Non-pigmented ciliary epithelial cell (primary cell): ENCODE data around the gene KRT39.

Source experiments
- DNase-seq: peaks from one replicate; pipeline ENCODE4 v3.0.0-alpha.2; 2010; ENCODE audit warnings: low read depth

The KRT39 gene

DNA sequence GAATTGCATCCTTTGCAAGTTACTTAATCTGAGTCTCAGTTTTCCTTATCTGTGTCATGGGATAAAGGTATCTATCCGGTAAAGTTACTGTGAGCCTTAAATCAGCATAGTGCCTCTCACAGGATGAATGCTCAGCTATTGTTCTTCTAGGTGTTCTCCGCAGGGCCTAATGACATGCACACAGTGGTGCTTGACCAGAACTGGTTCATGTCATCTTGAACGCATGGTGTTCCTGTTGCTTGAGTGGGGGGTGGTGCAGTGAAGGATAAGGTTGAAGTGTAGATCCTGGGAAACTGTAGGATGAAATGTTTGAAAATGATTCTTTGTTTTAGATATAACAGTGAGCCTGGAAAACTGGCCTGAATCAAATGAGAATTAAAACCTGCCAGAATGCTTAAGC, 13.4 kb upstream of the KRT39 start:
- no peak for DNase-seq

DNA sequence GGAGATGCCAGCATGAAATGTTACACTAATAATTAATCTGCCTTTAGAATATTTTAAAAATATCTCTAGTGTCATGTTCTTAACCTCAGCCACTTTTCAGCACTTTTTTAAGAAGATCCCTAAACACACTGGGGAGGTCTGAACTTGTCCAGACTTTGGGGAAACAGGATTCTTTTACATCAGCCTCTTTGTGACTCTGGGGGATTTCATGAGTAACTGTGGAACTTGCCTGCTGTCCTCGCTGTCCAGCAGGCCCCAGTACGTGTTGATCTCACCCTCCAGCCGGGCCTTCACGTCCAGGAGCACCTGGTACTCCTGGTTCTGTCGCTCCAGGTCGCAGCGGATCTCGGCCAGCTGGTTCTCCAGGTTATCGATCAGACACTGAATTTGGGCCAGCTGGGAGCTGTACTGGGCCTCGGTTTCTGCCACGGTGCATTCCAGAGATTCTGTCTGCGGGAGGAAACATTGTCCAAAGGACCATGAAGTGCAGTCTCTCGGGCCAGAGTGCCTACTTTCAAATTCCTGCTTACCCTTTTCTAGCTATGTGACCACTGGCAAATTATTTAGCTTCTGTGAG, 11.9 kb upstream of the KRT39 start:
- no peak for DNase-seq

DNA sequence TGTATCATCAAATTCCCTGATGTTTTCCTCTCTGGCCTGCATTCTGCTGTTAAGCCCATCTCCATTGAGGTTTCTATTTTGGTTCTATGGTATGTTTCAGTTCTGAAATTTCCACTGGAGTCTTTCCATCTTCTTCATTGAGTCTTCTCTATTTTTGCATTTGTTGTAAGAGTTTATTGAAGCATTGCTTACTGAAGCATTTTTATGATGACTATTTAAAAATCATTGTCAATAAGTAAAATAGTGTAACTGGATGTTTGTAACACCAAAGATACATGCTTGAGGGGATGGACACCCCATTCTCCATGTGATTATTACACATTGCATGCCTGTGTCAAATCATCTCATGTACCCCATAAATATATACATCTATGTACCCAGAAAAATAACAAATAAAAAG, 8.8 kb upstream of the KRT39 start:
- DNase-seq = no peak

DNA sequence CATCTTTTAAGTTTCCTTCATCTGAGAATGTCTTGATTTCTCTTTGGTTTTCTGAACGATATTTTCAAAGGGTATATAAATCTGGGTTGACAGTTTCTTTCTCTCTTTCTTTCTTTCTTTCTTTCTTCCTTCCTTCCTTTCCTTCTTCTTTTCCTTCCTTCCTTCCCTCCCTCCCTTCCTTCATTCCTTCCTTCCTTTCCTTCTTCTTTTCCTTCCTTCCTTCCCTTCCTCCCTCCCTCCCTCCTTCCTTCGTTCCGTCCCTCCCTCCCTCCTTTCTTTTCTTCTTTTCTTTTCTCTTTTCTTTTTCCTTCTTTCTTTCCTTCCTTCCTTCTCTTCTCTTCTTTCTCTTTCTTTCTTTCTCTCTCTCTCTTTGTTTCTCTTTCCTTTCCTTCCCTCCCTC, 7.6 kb upstream of the KRT39 start:
- DNase-seq = no peak

DNA sequence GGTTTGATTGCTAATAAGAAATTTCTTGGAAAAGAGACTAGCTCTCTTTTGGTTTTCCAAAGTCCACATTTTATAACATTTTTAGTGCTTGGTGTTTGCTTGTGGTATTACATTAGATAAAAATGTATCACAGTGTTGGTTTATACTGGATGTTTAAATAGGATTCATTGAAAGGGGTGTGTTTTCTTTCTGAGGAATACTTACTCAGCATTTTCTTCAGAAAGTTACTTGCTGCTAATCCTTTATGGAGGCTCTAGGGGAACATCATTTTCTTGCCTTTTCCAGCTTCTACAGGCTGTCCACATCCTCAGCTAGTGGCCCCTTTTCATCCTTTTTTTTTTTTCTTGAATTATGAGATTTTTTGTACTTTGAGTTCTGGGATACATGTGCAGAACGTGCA, 834 bp upstream of the KRT39 start:
- no peak for DNase-seq

DNA sequence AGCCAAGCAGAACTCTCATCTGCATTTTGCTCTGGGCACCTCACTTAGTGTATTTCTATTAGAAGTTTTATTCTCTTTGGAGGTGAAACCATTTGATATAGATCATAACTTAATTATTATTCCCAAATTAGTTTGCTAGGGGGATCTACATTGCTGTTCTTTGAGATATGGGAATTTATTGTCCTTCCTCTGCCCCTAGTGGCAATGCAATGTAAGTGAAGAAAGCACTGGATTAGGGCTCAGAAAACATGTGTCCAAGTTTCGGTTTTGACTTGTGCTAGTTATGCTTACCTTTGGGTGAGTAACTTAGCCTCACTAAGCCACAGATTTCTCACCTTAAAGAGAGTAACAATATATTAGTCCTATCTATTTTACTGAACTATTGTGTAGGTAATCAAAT, 2.9 kb downstream of the KRT39 start:
- no peak for DNase-seq

DNA sequence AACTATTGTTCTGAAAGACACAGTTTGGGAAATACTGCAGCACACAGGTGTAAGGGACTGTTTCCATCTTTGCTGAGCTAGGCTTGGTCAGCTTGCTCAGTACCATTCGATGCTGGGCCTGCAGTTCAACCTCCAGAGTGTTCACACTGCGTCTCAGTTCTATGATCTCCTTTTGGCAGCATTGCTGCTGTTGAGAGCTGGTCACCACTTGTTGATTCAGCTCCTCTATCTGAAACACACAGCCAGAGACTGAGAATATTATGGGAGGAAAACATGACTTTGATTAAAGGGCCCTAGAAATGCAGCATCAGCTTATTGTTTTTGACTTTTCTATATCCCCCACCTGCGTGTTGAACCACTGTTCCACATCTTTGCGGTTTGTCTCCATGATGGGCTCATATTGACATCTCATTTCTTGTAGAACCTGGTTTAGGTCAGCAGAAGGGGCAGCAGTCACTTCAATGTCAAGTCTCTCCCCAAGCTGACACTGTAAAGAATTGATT, 4.6 kb downstream of the KRT39 start:
- DNase-seq = no peak

DNA sequence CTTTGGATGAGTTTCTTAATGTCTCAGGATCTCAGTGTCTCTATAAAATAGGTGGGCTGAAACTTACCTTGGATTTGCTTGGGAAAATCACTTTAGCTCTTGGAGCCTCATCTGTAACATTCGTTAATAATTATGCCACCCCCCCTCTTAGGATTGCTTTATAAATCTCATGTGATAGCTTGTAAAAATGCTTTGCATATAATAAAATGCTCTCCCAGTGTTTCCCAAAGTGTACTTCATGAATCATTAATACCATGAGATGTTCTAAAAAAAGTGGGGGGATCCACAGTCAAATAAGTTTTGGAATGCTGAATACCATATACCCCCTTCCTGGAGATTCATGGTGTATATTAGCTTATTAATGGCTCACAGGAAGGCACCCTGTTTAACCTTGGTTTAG, 5.2 kb downstream of the KRT39 start:
- no peak for DNase-seq

DNA sequence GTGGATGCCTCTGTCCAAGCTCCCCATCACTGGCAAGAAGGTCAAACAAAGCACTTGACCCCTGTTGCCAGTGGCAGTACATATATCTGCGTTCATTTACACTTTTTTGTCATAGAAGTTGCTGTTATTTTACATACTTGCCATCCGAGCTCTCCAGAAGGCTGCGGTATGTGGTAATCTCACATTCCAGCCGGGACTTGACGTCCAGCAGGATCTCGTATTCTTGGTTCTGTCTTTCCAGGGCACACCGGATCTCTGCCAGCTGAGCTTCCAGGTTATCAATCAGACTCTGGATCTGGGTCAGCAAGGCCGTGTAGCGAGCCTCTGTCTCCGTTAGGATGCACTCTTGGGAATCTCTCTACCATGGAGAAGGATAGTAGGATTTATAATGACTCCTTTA, 6.6 kb downstream of the KRT39 start:
- no peak for DNase-seq

DNA sequence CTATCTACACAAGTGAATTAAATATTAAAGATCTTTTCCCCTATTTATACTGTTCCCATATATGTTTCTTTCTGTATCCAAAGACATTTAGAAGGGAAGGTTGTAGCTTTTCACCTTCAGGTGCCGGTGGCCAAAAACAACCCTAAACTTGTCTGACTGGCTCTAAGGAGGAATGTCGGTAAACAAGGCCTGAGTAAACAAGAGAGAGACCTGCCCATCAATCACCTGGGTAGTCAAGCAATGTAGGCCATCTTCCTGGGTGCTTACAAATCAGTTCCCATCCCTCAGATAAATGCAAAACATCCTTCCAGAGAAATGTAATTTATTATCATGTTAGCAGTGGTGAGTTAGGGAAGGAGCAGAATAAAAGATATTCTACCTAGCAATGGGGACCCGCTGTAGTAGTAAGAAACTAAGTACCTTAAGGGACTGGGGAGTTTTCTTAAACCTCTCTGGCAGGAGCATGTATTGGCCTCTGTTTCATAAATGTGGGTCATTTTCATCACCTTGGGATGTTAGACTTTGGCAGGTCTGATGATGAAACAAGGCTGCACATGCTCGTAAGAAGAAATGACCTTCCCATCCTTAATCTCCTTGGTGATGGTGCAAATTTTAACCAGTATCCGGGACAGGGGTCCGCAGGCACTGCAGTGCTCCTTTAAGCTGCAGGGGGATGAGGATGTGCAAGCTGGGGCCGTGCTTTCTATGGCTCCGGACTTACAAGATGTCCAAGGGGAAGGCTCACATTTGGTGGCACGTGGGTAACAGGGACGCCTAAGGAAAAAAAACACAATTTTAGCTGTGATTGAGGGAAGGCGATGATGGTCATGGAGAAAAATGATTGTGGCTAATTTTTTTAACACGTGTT, 8.4 kb downstream of the KRT39 start:
- DNase-seq = no peak

DNA sequence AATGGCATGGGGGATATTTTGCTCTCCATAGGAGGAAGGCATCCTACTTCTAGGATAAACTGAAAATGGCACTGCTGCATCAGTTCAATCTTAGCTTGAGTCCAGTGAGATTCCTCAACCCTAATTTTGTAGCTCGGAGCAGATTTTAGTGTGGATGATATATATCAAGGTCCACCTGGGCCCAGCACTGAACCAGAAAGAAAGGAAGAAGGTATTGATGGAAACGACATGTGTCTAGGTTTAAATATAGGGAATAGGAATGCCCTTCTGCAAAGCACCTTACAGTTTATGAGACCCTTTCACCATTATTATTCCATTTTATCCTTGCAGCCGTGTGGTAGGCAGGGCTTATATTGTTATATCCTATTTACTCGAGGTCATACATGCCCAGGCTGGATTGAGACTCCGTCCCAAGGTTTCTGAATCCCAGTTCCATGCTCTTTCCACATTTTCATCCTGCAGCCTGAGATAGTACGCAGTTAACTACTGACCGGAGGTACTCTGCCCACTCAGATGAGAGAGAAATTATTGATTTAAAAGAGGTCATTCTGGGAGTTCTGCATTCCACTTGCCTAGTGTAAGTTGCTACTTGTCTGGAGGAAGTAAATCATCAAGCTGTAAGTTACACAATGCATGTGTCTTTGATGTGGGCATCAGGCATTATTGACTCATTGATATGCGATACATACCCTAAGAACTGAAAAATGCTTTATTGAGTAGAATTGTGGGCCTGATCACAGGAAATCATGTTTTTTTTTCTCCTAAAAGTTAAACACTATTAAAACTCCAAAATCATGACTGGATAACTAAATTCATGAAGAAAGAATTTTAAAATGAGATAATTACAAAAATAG, 10.1 kb downstream of the KRT39 start:
- DNase-seq = peak; percentile 99

DNA sequence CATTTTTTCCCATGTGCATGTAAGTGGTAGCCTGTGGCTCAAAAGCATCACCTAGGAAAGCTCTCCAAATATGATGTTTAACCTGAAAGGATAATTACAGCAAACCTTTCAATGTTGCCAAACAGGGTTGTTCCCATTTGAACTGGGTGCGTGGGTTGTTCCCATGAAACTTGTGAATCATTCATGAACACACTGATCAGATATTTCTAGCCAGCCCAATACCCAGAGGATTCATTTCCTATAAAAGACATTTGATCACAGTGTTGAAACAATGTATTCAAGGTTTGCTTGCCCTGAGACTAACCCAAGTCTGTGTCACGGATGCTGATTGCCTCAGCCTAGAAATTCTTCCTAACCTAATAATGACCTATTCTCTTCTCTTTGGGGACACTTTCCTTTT, 12.9 kb downstream of the KRT39 start:
- DNase-seq = peak; percentile 98

DNA sequence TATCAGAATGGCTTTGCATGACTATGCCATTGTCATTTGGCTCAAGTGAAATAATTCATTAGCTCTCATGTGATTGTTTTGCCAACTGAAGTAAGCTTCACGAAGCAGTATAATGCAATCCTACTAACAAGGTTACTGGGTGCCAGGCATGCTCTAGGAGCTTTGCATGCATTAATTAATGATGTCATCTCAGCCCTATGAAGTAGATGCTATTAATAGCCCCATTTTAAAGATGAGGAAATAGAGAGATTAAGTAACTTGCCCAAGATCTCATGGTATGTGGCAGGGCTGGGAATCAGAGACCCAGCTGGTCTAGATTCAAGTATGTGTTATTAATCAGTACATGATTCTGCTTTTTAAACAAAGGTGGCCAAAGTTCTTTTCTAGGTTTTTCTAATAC, 14.1 kb downstream of the KRT39 start:
- peak; percentile 91 for DNase-seq

DNA sequence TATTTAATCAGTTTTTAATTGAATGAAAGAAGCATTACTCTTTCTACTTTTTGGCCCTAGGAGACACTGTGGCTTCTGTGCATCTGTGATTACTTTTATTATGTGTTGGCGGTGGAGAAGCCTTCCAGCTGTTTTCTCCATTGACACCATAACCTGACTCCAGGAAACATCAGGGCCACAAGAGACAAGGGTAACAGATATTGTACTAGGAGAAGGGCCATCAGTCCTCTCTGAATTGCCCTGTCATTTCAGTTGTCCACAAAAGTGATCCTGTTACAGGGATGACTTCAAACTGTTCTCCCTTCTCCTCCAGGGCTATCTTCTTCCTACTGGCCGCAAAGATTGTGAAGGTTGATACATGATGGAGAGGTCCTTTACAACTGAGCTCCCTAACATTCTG, 14.6 kb downstream of the KRT39 start:
- no peak for DNase-seq

DNA sequence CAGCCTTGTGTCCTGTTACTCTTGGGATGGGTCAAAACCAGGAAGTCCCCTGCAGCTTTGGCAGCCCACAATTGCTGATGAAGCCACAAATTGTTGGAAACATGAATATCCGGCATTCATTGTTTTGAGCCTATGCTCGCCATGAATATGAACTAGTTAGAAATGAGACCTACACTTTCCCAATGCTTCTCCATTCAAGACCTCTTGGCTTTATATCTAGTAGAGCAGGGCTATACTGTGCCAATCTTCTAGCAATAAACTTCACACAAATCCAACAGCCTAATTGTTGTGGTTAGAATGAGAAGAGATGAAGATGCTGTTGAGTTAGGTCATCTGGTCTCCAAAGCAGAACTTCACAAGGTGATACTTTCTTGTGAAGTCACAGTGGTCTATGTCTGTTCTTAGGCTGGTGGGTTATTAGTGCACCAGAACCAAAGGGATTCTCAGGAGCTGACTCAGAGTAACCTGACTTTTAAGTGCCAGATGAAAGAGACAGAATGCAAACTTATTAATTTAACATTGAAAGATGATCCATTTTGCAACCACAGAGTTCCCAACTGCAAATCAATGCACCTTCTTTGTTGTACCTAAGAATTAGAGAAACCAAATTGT, 15.6 kb downstream of the KRT39 start:
- DNase-seq = no peak

DNA sequence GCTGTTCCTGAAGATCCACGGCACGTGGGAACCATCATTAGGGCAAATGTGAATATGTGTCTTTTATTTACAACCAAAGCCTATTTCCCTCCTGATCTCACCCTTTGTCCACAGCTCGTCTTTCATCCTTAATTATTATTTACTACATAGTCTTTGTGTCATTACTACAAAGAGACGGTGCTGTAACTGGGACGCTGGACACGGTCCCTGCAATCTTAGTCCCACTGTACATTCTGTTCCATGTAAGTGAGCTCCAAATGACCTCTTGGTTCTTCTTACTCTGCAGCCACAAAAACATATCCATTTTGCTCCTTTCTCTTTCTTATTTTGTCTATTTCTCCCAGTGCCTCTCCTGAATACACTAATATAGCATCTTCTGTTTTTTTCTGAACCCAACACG, 16.6 kb downstream of the KRT39 start:
- no peak for DNase-seq

DNA sequence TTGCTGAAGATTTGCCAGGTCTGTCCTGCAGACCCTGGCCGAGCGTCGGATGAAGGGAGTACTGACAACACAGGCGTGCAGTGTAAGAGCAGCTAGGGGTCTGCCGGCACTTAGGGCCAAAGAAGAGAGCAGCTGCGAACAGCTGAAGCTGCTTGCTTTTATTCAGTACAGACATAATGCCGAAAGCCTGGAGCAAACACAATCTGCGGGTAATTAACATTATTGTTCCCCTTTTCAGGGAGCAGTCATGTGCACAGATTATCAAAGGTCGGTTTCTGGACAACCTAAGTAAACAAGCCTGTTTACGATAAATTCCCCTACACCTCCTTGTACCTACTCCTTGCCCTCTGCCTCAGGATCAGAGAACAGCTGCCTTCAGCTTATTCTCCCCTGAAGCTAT, 17.3 kb downstream of the KRT39 start:
- no peak for DNase-seq

DNA sequence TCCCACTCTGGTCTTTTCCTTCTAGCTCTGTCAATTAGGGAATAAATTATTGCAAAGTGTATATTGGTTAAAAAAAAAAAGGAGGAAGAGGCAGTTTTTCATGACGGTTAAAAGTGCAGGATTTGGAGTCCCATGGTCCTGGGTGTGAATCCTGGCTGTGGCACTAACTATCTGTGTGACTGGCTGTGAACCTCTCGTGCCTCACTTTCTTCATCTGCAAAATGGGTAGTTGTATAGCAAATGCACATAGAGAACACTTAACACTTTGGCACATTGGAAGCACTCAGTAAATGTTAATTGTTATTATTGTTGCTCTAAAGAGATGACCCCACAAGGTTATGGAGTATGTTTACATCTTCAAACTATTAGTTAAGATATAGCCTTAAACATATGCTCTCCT, 18.8 kb downstream of the KRT39 start:
- no peak for DNase-seq

DNA sequence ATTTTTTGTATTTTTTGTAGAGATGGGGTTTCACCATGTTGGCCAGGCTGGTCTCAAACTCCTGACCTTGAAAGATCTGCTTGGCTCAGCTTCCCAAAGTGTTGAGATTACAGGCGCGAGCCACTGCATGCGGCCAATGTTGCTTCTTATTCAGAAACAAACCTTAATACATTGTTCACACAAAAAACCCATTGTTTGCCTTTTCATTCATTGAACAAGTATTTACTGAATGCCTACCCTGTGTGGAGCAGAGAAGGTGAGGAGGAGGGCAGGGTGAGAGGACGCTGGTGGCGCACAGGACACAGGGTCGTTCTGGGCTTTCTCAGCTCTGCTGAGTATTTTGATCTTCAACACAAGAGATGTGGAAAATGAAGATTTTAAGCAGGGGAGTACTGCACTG, 21.3 kb downstream of the KRT39 start:
- DNase-seq = no peak

DNA sequence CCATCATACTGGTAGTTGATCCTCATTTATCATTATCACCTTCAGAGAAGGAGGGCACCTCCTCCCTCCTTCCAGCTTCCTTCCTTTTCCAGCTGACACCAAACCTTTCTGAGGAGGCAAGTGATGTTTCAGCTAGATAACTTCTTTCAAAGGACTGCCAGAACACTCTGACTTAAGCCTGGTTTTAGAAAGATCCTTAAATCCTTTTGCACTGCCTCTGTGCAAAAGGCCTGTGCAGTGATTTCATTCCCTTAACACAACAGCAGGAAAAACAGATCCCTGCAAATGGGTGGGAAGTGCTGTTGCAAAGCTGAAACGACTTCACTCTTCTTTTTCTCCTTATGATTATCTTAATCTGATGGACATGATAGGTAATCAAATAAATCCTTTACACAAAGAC, 22.2 kb downstream of the KRT39 start:
- no peak for DNase-seq

DNA sequence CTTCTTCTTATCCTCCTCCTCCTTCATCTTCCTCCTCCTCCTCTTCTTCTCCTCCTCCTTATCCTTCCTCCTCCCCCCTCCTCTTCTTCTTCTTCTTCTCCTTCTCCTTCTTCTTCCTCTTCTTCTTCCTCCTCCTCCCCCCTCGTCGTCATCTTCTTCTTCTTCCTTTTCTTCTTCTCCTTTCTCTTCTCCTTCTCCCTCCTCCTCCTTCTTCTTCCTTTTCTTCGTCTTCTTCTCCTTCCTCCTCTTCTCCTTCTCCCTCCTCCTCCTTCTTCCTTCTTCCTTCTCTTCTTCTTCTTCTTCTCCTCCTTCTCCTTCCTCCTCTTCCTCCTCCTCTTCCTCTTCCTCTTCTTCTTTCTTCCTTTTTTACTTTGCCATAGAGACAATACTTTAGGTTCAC, 24.2 kb downstream of the KRT39 start:
- no peak for DNase-seq

DNA sequence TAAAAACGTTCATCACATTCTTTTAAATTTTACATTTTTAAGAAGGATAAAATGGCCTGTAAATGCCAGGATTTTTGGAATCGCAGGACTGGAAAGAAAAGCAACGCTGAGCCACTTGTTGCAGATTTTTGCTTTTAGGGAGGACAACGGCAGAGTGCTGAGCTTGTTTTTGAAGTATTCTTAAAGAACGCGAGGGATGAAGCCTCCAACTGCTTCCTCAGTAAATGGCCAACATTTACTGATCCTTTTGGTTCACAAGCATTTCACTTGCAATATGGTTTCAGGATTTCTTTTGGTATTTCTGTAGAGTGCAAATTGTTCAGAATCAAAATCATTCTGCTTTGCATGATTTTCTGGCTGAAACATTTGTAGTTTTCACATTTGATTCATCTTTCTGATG, 26.5 kb downstream of the KRT39 start:
- DNase-seq = no peak
